HG02642 (cell line): ENCODE data around the gene FTH1.

Experiments used
- ATAC-seq: cut with Tn5 transposase; IDR thresholded peaks from one replicate; pipeline ENCODE4 v1.9.1; 2021; ENCODE audit warnings: mild to moderate bottlenecking; ENCODE audit not compliant: unreplicated experiment, poor library complexity

FTH1 gene

GRCh38 chr11:61918938-61919704 lies 48.3 kb downstream of the FTH1 start:
- ATAC-seq, result no peak

DNA sequence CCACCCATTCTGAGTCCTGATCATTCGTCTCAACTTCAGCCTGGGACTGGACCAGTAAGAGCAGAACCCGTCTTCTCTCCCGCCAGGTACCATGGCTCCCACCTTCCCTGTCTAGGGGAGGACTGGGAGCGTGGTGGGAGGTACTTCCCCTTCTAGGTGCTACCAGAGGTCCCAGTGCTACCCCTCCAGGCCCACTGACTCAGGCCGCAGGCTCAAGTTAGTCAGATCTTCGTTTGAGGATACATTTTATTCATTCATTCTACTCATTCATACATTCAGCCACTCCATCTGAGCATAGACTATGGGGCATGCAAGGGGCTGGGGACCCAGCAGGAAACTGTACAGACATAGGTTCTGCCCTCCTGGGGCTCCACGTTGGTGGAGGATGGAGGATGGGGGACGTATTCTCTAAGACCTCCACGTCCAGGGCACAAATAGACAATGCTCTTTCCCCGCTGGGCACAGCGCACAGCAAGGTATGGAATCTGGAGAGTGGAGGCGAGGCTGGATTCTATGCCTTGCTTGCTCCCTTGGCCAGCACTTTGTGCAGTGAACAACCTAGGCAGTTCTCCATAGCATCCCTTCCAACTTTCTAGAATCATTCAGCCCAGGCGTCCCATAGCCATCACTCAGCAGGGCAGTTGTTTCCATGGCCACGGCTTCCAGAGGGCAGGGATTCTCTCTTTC lies 49.0 kb downstream of the FTH1 start:
- no peak for ATAC-seq

DNA sequence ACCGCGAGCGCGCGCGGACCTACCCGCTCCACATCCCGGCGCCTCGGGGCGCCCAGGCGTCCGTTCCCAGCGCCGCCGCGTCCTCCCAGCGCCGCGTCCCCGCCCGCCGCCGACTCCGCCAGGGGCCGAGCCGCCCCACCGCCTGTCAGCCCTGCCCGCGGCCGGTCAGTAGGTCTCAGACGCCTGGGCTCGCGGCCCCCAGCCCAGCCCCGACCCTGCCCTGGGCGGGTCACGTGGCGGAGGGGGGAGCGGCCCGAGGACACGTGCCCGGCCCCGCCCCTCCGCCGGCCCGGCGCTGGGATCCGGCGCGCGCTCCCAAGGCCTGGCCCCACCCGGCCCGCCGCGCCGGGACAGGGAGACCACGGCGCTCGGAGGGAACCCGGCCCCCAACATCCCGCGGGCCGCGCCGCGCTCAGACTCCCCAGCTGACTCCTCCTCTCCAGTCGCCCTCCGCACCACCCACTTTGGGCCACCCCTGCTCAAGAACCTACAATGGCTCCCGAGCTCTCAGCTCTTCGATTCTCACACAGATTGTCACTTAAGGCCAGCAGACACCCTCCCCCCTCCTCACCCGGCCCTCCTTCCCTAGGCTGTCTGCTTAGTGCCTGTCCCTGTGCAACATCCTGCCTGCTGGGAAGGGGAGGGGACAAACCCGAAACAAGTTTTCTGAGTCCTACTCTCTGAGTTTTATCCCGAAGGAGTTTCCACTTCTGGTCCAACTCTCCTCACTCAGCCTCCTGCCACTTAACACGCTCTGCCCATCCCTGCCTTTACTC lies 49.9 kb downstream of the FTH1 start, which contains the start of gene RAB3IL1:
RAB3IL1 (minus strand) TSS at position 233 of the 776 bp plus-strand sequence; CDS start at position 34, 199 bp downstream.
- no peak for ATAC-seq

DNA sequence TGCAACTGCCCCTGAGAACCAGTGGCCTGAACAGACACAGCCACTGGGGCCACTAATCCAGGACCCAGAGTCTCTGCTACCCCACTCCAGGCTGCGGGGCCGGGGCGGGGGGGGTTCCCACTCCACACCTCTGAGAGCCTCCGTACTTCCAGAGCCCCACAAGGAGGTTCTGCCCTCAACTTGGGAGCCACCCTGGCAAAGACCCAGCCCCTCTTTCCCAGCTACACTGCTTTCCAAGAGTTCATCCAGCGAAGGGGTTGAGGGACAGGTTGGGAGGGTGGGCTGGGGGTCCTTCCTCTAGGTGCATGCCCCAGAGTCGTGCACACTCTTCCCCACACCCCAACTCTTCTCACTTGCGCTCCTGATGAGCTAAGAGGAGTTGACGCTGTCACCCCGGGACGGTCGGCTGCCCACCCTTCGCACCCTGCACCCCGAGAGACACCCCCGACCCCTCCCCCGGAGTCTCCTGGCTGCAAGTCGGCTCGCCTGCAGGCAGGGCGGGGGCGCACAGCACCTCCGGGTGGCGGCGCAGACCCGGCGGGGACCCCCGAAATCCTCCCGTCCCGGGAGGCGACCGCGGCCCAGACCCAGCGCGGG lies 50.6 kb downstream of the FTH1 start:
- ATAC-seq, result no peak

GRCh38 chr11:61914471-61915171 lies 52.8 kb downstream of the FTH1 start:
- ATAC-seq, result no peak
